CD4-positive, alpha-beta T cell (primary cell): ENCODE data around the gene MCAM. TPM values are rescaled to one million over a fixed set of nuclear protein-coding genes. Genes with fewer than 3 reads are reported as not detected.
A peak's percentile ranks its signal among the peaks of the same experiment; 100 is the strongest.

Experiments used
- ATAC-seq: fragments of 200-7000 bp; cut with Tn5 transposase; one replicate; pipeline ENCODE4 v1.10.0; 2022; ENCODE audit warnings: mild to moderate bottlenecking; ENCODE audit not compliant: poor library complexity
- CTCF ChIA-PET: fragments of 350-600 bp; sonication (Branson Sonifier 250); formaldehyde crosslinking; loops from one replicate; lab custom pipeline; 2021; ENCODE audit warnings: antibody characterized with exemption, inconsistent platforms; lab: Charles Lee
- POLR2A ChIA-PET: fragments of 350-600 bp; sonication (Branson Sonifier 250); formaldehyde crosslinking; loops from one replicate; lab custom pipeline; 2021; ENCODE audit warnings: antibody characterized with exemption, inconsistent platforms; lab: Charles Lee
- DNase-seq, 14 experiments: peaks; one replicate each; pipeline ENCODE4 v3.0.0-alpha.2; 2013 to 2020; ENCODE audit warnings: mixed read lengths in 2 of 14
- H3K27ac ChIP-seq, 2 donors: one replicate each; pipeline versions ENCODE4 v1.5.1 to v1.7.0; 2013; ENCODE audit warnings: low read length in 2 of 2, low read depth in 1 of 2, mild to moderate bottlenecking in 1 of 2
- H3K27me3 ChIP-seq, 2 experiments: 1 replicate in 1 of 2; 2 replicates in 1 of 2; pipeline versions ENCODE4 v1.6.1 to v1.7.0; 2013; ENCODE audit warnings: low read length in 2 of 2, control low read depth in 1 of 2, mild to moderate bottlenecking in 1 of 2, moderate library complexity in 1 of 2; ENCODE audit not compliant: insufficient read depth in 2 of 2, control insufficient read depth in 1 of 2
- H3K36me3 ChIP-seq: one replicate; pipeline ENCODE4 v1.6.1; 2013; ENCODE audit warnings: low read length, control low read depth; ENCODE audit not compliant: insufficient read depth
- H3K4me1 ChIP-seq: one replicate; pipeline ENCODE4 v1.6.1; 2013; ENCODE audit warnings: low read length, control low read depth; ENCODE audit not compliant: insufficient read depth
- H3K4me3 ChIP-seq: one replicate; pipeline ENCODE4 v1.5.1; 2013; ENCODE audit warnings: mild to moderate bottlenecking, low read length, moderate library complexity
- H3K9me3 ChIP-seq, 2 experiments: 1 replicate in 1 of 2; 2 replicates in 1 of 2; pipeline versions ENCODE4 v1.6.1 to v1.7.0; 2013; ENCODE audit warnings: low read length in 2 of 2, mild to moderate bottlenecking in 2 of 2, control low read depth in 1 of 2, moderate library complexity in 1 of 2; ENCODE audit not compliant: control insufficient read depth in 1 of 2, insufficient read depth in 1 of 2
- H3K27ac Mint-ChIP-seq: one replicate; pipeline ENCODE4 v1.8.0; 2020; ENCODE audit warnings: mixed read lengths
- H3K27me3 Mint-ChIP-seq: one replicate; pipeline ENCODE4 v1.8.0; 2021; ENCODE audit warnings: mixed read lengths
- H3K36me3 Mint-ChIP-seq: one replicate; pipeline ENCODE4 v1.8.0; 2021; ENCODE audit warnings: low read depth, mixed read lengths
- H3K4me1 Mint-ChIP-seq: one replicate; pipeline ENCODE4 v1.8.0; 2021; ENCODE audit warnings: low read depth, mixed read lengths
- H3K4me3 Mint-ChIP-seq: one replicate; pipeline ENCODE4 v1.8.0; 2020; ENCODE audit warnings: mild to moderate bottlenecking, mixed read lengths
- H3K9me3 Mint-ChIP-seq: one replicate; pipeline ENCODE4 v1.8.0; 2020; ENCODE audit warnings: mixed read lengths
- intact Hi-C, 2 experiments: fragments of 100-400 bp; cut with DNase I in 1 of 2; cut with micrococcal nuclease in 1 of 2; formaldehyde crosslinking; loops; one replicate each; pipeline versions ENCODE4 v1.15.1 to v1.9.0; 2023 to 2025; cut with DNase I, micrococcal nuclease
- total RNA-seq, 174 experiments: library from RNA in 2 of 174; stranded (reverse) in 2 of 174; gene quantifications; one replicate each; pipeline ENCODE4 v1.2.3 and lab custom pipeline; 2021 to 2026
- TF ChIP-seq, protein P1 (sequence below): fragments of 200-600 bp; IDR thresholded peaks from one replicate; pipeline ENCODE4 v1.8.0; 2022; ENCODE audit warnings: antibody characterized with exemption, mild to moderate bottlenecking

MCAM gene
- total RNA-seq, 2 experiments from 2014 or later = 16.0 to 16.5 TPM

DNA sequence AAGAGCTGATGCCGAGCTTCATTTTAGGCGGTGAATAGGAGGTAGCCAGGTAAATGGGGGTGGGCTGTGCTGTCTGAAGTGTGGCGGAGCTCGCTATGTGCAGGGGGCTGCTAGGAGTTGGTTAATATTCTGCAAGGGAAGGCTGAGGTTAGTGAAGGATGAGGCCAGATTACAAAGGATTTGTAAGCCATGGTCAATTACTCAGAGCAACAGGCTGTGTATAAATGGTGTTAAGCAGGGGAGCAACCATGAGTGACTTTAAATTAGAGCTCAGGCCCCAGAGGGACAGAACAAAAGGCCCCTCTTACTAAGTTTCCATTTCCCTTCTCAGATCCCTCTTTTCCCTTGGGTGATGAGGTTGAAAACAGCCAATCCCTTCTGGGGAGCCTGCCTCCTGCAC, 7.3 kb upstream of the MCAM start:
- intact Hi-C loops = loop anchor here (5.0 kb wide), 1 partner anchor 42 kb away; no protein-coding TSS in a partner anchor

GRCh38 chr11:119323532-119324033, 6.7 kb upstream of the MCAM start:
- DNase-seq (peak; percentile 68 to 89 (median 80)), ATAC-seq (peak; percentile 33)
- H3K36me3 ChIP-seq = no peaks in the 10 kb centered on the region
- ChIA-PET CTCF (interaction anchor here (0.7 to 4.3 kb wide), 11 partner anchors 9 to 127 kb away, joined by 3 to 18 read pairs (median 4); partner anchors contain the start of gene CBL), POLR2A (interaction anchor here (0.6 to 3.7 kb wide), 5 partner anchors 8 to 154 kb away, joined by 3 to 27 read pairs (median 6); partner anchors contain the start of genes CBL and NLRX1)
- TF ChIP-seq, protein P1, sequence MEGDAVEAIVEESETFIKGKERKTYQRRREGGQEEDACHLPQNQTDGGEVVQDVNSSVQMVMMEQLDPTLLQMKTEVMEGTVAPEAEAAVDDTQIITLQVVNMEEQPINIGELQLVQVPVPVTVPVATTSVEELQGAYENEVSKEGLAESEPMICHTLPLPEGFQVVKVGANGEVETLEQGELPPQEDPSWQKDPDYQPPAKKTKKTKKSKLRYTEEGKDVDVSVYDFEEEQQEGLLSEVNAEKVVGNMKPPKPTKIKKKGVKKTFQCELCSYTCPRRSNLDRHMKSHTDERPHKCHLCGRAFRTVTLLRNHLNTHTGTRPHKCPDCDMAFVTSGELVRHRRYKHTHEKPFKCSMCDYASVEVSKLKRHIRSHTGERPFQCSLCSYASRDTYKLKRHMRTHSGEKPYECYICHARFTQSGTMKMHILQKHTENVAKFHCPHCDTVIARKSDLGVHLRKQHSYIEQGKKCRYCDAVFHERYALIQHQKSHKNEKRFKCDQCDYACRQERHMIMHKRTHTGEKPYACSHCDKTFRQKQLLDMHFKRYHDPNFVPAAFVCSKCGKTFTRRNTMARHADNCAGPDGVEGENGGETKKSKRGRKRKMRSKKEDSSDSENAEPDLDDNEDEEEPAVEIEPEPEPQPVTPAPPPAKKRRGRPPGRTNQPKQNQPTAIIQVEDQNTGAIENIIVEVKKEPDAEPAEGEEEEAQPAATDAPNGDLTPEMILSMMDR = peak; percentile 86
- H3K4me3 Mint-ChIP-seq = peak overlapping the region; percentile 69
- peaks cover 27% of the 10 kb centered on the region for H3K4me1 Mint-ChIP-seq
- H3K27ac Mint-ChIP-seq = no peak overlapping the region
- no peaks in the 10 kb centered on the region for H3K9me3 ChIP-seq
- H3K27me3 Mint-ChIP-seq = peaks cover 11% of the 10 kb centered on the region
- H3K4me3 ChIP-seq = no peak overlapping the region
- no peaks in the 10 kb centered on the region for H3K36me3 Mint-ChIP-seq
- intact Hi-C loops = loop anchor here (1.0 to 5.0 kb wide), 5 partner anchors 41 to 155 kb away; partner anchors contain the start of genes NLRX1 (in 2 of the 2) and CBL (in 1 of the 2)
- no peaks in the 10 kb centered on the region for H3K9me3 Mint-ChIP-seq
- H3K27ac ChIP-seq = no peak overlapping the region
- H3K27me3 ChIP-seq = peaks cover 1 to 5% of the 10 kb centered on the region in 2 experiments
- H3K4me1 ChIP-seq = peaks cover 43% of the 10 kb centered on the region

More for the DNA sequence above, 7.3 kb upstream of the MCAM start:
- ATAC-seq (no peak), DNase-seq (no peak)
- CTCF ChIA-PET = interaction anchor here (0.7 to 4.3 kb wide), 9 partner anchors 9 to 127 kb away, joined by 3 to 18 read pairs (median 5); partner anchors contain the start of gene CBL
- Mint-ChIP-seq H3K36me3 (no peaks in the 10 kb centered on the region), H3K9me3 (no peaks in the 10 kb centered on the region), H3K4me1 (peaks cover 22% of the 10 kb centered on the region), H3K27me3 (peaks cover 6% of the 10 kb centered on the region), H3K27ac (no peak overlapping the region), H3K4me3 (no peak overlapping the region)
- H3K27me3 ChIP-seq = peaks cover 0 to 2% of the 10 kb centered on the region in 2 experiments
- H3K36me3 ChIP-seq = no peaks in the 10 kb centered on the region
- H3K4me3 ChIP-seq = no peak overlapping the region
- POLR2A ChIA-PET = interaction anchor here (1.0 to 3.7 kb wide), 4 partner anchors 9 to 155 kb away, joined by 4 to 27 read pairs (median 6); partner anchors contain the start of genes CBL and NLRX1
- no peaks in the 10 kb centered on the region for H3K9me3 ChIP-seq
- H3K4me1 ChIP-seq = peaks cover 37% of the 10 kb centered on the region
- H3K27ac ChIP-seq = no peak overlapping the region
- TF ChIP-seq, protein P1 = no peak

- H3K27me3 Mint-ChIP-seq = peaks cover 13% of the 10 kb centered on the region
- ChIA-PET CTCF (interaction anchor here (0.7 to 4.3 kb wide), 9 partner anchors 11 to 126 kb away, joined by 3 to 18 read pairs (median 4); partner anchors contain the start of gene USP2), POLR2A (interaction anchor here (0.6 to 3.7 kb wide), 6 partner anchors 8 to 154 kb away, joined by 3 to 27 read pairs (median 6); partner anchors contain the start of genes CBL and NLRX1)
- no peak overlapping the region for H3K27ac Mint-ChIP-seq
- no peak overlapping the region for H3K27ac ChIP-seq
- H3K4me3 Mint-ChIP-seq = peak overlapping the region; percentile 37
- no peak for ATAC-seq
- H3K27me3 ChIP-seq = peaks cover 3 to 6% of the 10 kb centered on the region in 2 experiments
- intact Hi-C loops = loop anchor here (1.0 to 5.0 kb wide), 5 partner anchors 41 to 155 kb away; partner anchors contain the start of genes NLRX1 (in 2 of the 2) and CBL (in 1 of the 2)
- TF ChIP-seq, protein P1 = no peak
- peak in 1 of 14 experiments; percentile 8 for DNase-seq
- H3K4me3 ChIP-seq = no peak overlapping the region
- peaks cover 29% of the 10 kb centered on the region for H3K4me1 Mint-ChIP-seq
- H3K4me1 ChIP-seq = peaks cover 49% of the 10 kb centered on the region
- H3K9me3 ChIP-seq = no peaks in the 10 kb centered on the region
- no peaks in the 10 kb centered on the region for H3K36me3 ChIP-seq
- no peaks in the 10 kb centered on the region for H3K9me3 Mint-ChIP-seq
- no peaks in the 10 kb centered on the region for H3K36me3 Mint-ChIP-seq
These were observed 6.1 kb upstream of the MCAM start for GRCh38 chr11:119322921-119323531.
